Suprapubic skin (tissue), 4 donors: ENCODE data around the gene INSR. TPM values are rescaled to one million over a fixed set of nuclear protein-coding genes. Genes with fewer than 3 reads are reported as not detected.
"Not testable (repeated sequence)": the region's sequence is repeated elsewhere in the genome, so short reads cannot be mapped to it uniquely, and the experiment has no call there.

ENCODE experiments used
- DNase-seq, 2 donors: peaks; one replicate each; pipeline ENCODE4 v3.0.0-alpha.2; 2019; ENCODE audit warnings: low spot score in 2 of 2
- H3K27ac ChIP-seq: fragments of 200-600 bp; sonication (generic); one replicate; pipeline ENCODE4 v1.5.1; 2019
- H3K27me3 ChIP-seq: fragments of 200-600 bp; sonication (generic); one replicate; pipeline ENCODE4 v1.5.1; 2019
- H3K36me3 ChIP-seq: fragments of 200-600 bp; sonication (generic); one replicate; pipeline ENCODE4 v1.5.1; 2019
- H3K4me1 ChIP-seq: fragments of 200-600 bp; sonication (generic); one replicate; pipeline ENCODE4 v1.5.1; 2019
- H3K4me3 ChIP-seq: fragments of 200-600 bp; sonication (generic); one replicate; pipeline ENCODE4 v1.5.1; 2019; ENCODE audit warnings: mild to moderate bottlenecking
- H3K9me3 ChIP-seq: fragments of 200-600 bp; sonication (generic); one replicate; pipeline ENCODE4 v1.5.1; 2019
- EP300 ChIP-seq: sonication (generic); formaldehyde crosslinking; IDR thresholded peaks from one replicate; pipeline ENCODE4 v1.6.1; 2017; ENCODE audit warnings: antibody characterized with exemption
- POLR2A ChIP-seq, 2 donors: fragments of 450-650 bp; IDR thresholded peaks; one replicate each; pipeline ENCODE4 v1.6.1; 2017; ENCODE audit warnings: antibody characterized with exemption in 2 of 2, mild to moderate bottlenecking in 2 of 2, moderate library complexity in 2 of 2
- POLR2AphosphoS5 ChIP-seq, 3 donors: sonication (generic); formaldehyde crosslinking; IDR thresholded peaks; one replicate each; pipeline ENCODE4 v1.6.1; 2017; ENCODE audit warnings: antibody characterized with exemption in 3 of 3
- WGBS: methylation state at CpG from one replicate; pipeline ENCODE4 v1.1.5; 2018; 5-methylcytosine and 5-hydroxymethylcytosine counted together
- total RNA-seq, 4 donors: library from RNA; depleted of rRNA; stranded (reverse); fragments of >200 nt; gene quantifications; one replicate each; pipeline ENCODE4 v1.1.0, GENCODE V29; 2016
- TF ChIP-seq, protein P1 (sequence below), 2 donors: fragments of 200-600 bp in 1 of 2; fragments of 450-650 bp in 1 of 2; sonication (generic) in 1 of 2; IDR thresholded peaks; one replicate each; pipeline ENCODE4 v1.5.1; 2016 to 2019; ENCODE audit warnings: antibody characterized with exemption in 2 of 2, mild to moderate bottlenecking in 1 of 2, moderate library complexity in 1 of 2

INSR gene
- total RNA-seq, 4 donors from 2014 or later: 51.5 to 173 (median 77.8) TPM

DNA sequence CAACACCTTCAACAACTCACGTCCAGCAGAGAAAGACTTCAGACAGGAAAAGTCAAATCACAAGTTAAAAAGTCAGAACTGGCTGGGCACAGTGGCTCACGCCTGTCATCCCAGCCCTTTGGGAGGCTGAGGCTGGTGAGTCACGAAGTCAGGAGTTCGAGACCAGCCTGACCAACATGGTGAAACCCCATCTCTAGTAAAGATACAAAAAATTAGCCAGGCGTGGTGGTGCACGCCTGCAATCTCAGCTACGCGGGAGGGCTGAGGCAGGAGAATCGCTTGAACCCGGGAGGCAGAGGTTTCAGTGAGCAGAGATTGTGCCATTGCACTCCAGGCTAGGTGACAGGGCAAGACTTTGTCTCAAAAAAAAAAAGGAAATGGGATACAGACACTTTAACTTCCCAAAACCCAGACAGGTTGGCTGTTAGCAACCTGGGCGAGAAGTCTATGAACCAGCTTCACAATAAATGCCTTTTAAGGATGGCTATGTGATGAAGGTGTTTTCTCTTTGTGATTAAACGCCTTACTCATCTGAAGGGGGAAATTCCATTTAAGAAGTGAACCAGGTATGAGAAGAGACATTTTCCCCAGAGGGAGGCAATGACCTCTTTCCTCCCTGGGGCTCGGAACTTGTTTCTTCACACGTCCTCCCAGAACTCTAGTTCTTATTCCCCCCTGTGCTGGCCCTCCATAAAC is 80.4 kb downstream of the INSR start:
- Histone ChIP-seq H3K4me1 (peaks cover 19% of the 10 kb centered on the region), H3K9me3 (no peaks in the 10 kb centered on the region), H3K27me3 (no peaks in the 10 kb centered on the region), H3K4me3 (no peak overlapping the region), H3K27ac (no peak overlapping the region), H3K36me3 (no peaks in the 10 kb centered on the region)
- TF ChIP-seq EP300 (no peak), POLR2AphosphoS5 (IDR thresholded peaks at IDR 0.05) (no peak), POLR2A (IDR thresholded peaks at IDR 0.05) (no peak)
- TF ChIP-seq, protein P1, sequence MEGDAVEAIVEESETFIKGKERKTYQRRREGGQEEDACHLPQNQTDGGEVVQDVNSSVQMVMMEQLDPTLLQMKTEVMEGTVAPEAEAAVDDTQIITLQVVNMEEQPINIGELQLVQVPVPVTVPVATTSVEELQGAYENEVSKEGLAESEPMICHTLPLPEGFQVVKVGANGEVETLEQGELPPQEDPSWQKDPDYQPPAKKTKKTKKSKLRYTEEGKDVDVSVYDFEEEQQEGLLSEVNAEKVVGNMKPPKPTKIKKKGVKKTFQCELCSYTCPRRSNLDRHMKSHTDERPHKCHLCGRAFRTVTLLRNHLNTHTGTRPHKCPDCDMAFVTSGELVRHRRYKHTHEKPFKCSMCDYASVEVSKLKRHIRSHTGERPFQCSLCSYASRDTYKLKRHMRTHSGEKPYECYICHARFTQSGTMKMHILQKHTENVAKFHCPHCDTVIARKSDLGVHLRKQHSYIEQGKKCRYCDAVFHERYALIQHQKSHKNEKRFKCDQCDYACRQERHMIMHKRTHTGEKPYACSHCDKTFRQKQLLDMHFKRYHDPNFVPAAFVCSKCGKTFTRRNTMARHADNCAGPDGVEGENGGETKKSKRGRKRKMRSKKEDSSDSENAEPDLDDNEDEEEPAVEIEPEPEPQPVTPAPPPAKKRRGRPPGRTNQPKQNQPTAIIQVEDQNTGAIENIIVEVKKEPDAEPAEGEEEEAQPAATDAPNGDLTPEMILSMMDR (IDR thresholded peaks at IDR 0.05): no peak
- DNase-seq: no peak
- 68% methylated on average over 14 of the region's 14 CpGs for WGBS

DNA sequence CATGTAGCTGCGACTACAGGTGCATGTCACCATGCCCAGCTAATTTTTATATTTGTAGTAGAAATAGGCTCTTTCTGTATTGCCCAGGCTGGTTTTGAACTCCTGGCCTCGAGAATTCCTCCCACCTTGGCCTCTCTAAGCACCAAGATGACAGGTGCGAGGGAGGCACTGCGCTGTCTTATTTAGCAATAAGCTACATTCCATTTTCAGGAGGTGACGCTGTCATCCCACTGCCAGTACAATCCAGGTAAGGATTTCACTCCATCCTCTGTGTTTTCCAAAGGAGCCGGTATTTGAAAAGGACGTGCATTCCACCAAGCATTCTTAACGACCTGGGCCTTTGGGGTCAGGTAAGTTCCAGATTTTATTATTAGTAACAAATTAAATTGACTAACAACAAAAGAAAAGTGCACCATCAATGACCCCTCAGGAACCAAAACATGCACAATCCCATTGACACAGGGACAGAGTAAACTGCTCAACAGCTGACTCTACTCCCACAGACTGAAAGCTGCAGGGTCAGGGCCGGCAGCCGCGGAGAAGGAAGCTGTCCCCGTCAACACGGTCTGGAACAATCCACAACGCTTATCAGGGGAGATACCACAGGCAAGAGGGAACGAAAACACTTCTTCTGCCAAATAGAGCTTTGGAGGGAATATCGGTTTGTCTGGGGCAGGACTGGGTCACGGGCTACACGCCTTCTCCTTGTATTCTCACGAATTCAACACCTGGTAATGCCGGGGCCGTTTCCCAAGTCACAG is 82.8 kb downstream of the INSR start:
- TF ChIP-seq POLR2AphosphoS5 (IDR thresholded peaks at IDR 0.05) (no peak), EP300 (no peak), POLR2A (IDR thresholded peaks at IDR 0.05) (no peak)
- TF ChIP-seq, protein P1 (IDR thresholded peaks at IDR 0.05): no peak
- peaks cover 23% of the 10 kb centered on the region for H3K4me1 ChIP-seq

DNA sequence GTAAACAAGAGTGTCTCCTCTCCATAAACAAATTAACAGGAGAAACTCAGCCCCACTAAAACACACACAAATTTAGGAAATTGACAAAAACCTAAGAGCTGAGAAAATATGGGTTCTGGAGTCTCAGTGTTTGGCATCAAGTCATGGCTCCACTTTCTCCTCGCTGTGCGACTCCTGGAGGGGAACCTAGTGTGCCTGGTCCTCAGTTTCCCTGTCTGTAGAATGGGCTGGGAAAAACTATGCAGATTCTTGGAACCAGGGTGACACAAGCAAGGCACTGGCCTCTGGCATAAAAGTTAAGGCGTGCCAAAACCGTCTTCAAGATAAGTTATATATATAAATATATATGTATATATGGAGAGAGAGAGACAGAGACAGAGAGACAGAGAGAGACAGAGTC is 83.9 kb downstream of the INSR start:
- DNase-seq: no peak
- Histone ChIP-seq H3K4me3 (no peak overlapping the region), H3K27ac (no peak overlapping the region), H3K36me3 (no peaks in the 10 kb centered on the region), H3K4me1 (peaks cover 23% of the 10 kb centered on the region), H3K27me3 (no peaks in the 10 kb centered on the region), H3K9me3 (no peaks in the 10 kb centered on the region)
- TF ChIP-seq POLR2AphosphoS5 (IDR thresholded peaks at IDR 0.05) (no peak), EP300 (no peak), POLR2A (IDR thresholded peaks at IDR 0.05) (no peak)
- TF ChIP-seq, protein P1 (IDR thresholded peaks at IDR 0.05): no peak
- 86% methylated on average over 4 of the region's 4 CpGs for WGBS

More for the DNA sequence above, 82.8 kb downstream of the INSR start:
- H3K36me3 ChIP-seq: no peaks in the 10 kb centered on the region
- 57% methylated on average over 20 of the region's 21 CpGs for WGBS
- DNase-seq: no peak
- no peak overlapping the region for H3K4me3 ChIP-seq
- H3K9me3 ChIP-seq: no peaks in the 10 kb centered on the region
- H3K27ac ChIP-seq: no peak overlapping the region
- H3K27me3 ChIP-seq: no peaks in the 10 kb centered on the region

DNA sequence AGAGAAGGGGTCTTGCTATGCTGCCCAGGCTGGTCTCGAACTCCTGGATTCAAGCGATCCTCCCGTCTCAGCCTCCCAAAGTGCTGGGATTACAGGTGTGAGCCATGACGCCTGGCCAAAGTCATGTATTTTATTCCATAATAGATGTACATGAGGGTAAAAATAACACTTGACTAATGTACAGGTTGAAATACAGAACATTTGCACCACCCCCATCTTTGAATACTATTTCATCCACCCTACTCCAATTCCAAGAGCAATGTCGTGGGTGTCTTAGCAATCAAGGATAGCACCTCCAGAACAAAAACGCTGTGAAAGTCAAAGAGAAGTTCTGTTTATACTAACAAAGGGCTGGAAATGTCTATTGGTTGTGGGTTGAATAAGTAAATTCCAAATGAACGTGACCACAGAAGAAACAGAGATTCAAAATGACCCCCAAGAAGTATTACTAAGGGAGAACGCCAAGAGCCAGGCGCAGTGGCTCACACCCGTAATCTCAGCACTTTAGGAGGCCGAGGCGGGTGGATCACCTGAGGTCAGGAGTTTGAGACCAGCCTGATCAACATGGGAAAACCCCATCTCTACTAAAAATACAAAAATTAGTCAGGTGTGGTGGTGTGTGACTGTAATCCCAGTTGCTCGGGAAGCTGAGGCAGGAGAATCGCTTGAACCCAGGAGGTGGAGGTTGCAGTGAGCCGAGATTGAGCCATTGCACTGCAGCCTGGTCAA is 84.5 kb downstream of the INSR start:
- not testable (repeated sequence) for H3K27ac ChIP-seq, H3K36me3 ChIP-seq, H3K9me3 ChIP-seq, H3K27me3 ChIP-seq, H3K4me3 ChIP-seq, DNase-seq
- WGBS: 91% methylated on average over 15 of the region's 15 CpGs
- peaks cover 19% of the 10 kb centered on the region for H3K4me1 ChIP-seq

DNA sequence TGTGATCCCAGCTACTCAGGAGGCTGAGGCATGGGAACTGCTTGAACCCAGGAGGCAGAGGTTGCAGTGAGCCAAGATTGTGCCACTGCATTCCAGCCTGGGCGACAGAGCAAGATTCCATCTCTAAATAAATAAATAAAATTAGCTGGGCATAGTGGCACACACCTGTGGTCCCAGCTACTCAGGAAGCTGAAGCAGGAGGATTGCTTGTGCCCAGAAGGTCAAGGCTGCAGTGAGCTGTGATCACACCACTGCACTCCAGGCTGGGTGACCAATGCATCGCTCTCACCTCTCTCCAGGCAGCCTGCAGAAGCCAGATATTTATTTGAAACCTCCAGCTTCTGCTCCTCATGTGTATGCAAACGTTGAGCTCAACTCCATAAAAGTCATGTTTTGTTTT is 85.2 kb downstream of the INSR start:
- not testable (repeated sequence) for H3K36me3 ChIP-seq, H3K4me3 ChIP-seq, H3K9me3 ChIP-seq, H3K27me3 ChIP-seq, DNase-seq, H3K27ac ChIP-seq
- 82% methylated on average over 3 of the region's 3 CpGs for WGBS
- H3K4me1 ChIP-seq: peaks cover 13% of the 10 kb centered on the region

DNA sequence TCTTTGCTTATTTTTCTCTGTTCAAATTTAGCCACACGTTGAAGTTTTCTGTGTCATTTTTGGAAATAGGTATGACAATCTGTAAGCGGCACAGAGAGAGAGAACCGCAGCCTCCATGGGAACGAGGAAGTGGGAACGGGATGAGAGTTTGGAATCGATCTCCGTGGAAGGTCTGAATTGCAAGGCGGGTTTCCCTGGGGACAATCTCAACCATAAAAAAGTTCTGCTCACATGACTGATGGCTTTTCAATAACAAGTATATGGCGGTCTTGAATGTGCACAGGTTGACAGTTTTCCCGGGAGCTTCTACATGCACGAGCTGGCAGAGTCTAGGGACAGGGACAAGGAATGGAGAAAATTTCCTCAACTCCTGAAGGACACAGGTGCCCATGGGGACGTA is 90.9 kb downstream of the INSR start:
- WGBS: 80% methylated on average over 12 of the region's 12 CpGs
- H3K9me3 ChIP-seq: no peaks in the 10 kb centered on the region

More for the DNA sequence above, 90.9 kb downstream of the INSR start:
- no peak for TF ChIP-seq POLR2AphosphoS5 (IDR thresholded peaks at IDR 0.05)
- TF ChIP-seq, protein P1 (IDR thresholded peaks at IDR 0.05): no peak
- no peak for TF ChIP-seq POLR2A (IDR thresholded peaks at IDR 0.05)
- no peak for TF ChIP-seq EP300
- H3K4me3 ChIP-seq: no peak overlapping the region
- no peak for DNase-seq
- H3K27ac ChIP-seq: no peak overlapping the region
- H3K27me3 ChIP-seq: no peaks in the 10 kb centered on the region
- H3K4me1 ChIP-seq: peaks cover 17% of the 10 kb centered on the region
- no peaks in the 10 kb centered on the region for H3K36me3 ChIP-seq
